IPS-NIHi7 (cell line): ENCODE results near the gene BABAM2.

Source experiments
- DNase-seq: peaks from one replicate; pipeline ENCODE4 v3.0.0; 2012; ENCODE audit warnings: mixed read lengths; ENCODE audit errors: extremely low spot score

Gene BABAM2

GRCh38 chr2:28375742-28376631 lies 485.5 kb downstream of the BABAM2 start:
- DNase-seq = no peak

- no peak for DNase-seq
Measured at GRCh38 chr2:28377195-28377816, 486.8 kb downstream of the BABAM2 start.

GRCh38 chr2:28377984-28378678 lies 487.6 kb downstream of the BABAM2 start:
- DNase-seq = no peak

- no peak for DNase-seq
Measured at GRCh38 chr2:28378679-28379584, 488.4 kb downstream of the BABAM2 start.

GRCh38 chr2:28380219-28380618 lies 489.7 kb downstream of the BABAM2 start:
- DNase-seq = no peak

GRCh38 chr2:28381225-28382180 lies 491.0 kb downstream of the BABAM2 start:
- DNase-seq = no peak

GRCh38 chr2:28382755-28383154 lies 492.2 kb downstream of the BABAM2 start:
- DNase-seq = no peak

GRCh38 chr2:28387082-28387960 lies 496.8 kb downstream of the BABAM2 start:
- DNase-seq = no peak
